GM23248 (cell line): ENCODE results near the gene RPN1.

Experiments
- EZH2 ChIP-seq: fragments of 200-600 bp; sonication (generic); IDR thresholded peaks from 2 replicates; pipeline ENCODE4 v1.6.1; 2018; ENCODE audit warnings: antibody characterized with exemption, mild to moderate bottlenecking; ENCODE audit not compliant: insufficient read depth, poor library complexity, severe bottlenecking
- EZH2phosphoT487 ChIP-seq: fragments of 200-600 bp; sonication (generic); IDR thresholded peaks from 2 replicates; pipeline ENCODE4 v1.6.1; 2018; ENCODE audit warnings: antibody characterized with exemption, moderate library complexity, mild to moderate bottlenecking, low read depth; ENCODE audit not compliant: insufficient read depth

GRCh38 chr3:128620268-128620691 is 30.3 kb downstream of the RPN1 start:
- TF ChIP-seq EZH2 (no peak), EZH2phosphoT487 (no peak)
